ENCODE measurements around the gene WAPL.

DNA sequence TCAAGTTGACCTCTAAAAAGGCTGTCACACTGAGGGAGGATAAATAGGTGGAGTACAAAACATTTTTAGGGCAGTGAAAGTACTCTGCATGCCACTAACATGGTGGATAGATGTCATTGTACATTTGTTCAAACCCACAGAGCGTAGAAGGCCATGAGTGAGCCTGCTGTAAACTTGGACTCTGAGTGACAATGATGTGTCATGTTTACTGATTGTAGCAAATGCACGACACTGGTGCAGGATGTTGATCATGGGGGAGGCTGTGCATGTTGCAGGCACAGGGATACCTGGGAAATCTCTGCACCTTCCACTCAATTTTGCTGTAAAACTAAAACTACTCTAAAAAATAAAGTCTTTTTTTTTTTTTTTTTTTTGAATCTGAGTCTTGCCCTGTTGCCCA is 102.5 kb downstream of the WAPL start:
- no peak for TF ChIP-seq POLR2AphosphoS5 (IDR thresholded peaks at IDR 0.05; ENCODE audit: low read depth, low read length)
- TF ChIP-seq TAF1 (IDR thresholded peaks at IDR 0.05; ENCODE audit: borderline replicate concordance, insufficient read depth, low read length): no peak
- TF ChIP-seq SIN3A (IDR thresholded peaks at IDR 0.05; ENCODE audit: borderline replicate concordance, insufficient read depth, low read length): no peak
- TF ChIP-seq, protein P1, sequence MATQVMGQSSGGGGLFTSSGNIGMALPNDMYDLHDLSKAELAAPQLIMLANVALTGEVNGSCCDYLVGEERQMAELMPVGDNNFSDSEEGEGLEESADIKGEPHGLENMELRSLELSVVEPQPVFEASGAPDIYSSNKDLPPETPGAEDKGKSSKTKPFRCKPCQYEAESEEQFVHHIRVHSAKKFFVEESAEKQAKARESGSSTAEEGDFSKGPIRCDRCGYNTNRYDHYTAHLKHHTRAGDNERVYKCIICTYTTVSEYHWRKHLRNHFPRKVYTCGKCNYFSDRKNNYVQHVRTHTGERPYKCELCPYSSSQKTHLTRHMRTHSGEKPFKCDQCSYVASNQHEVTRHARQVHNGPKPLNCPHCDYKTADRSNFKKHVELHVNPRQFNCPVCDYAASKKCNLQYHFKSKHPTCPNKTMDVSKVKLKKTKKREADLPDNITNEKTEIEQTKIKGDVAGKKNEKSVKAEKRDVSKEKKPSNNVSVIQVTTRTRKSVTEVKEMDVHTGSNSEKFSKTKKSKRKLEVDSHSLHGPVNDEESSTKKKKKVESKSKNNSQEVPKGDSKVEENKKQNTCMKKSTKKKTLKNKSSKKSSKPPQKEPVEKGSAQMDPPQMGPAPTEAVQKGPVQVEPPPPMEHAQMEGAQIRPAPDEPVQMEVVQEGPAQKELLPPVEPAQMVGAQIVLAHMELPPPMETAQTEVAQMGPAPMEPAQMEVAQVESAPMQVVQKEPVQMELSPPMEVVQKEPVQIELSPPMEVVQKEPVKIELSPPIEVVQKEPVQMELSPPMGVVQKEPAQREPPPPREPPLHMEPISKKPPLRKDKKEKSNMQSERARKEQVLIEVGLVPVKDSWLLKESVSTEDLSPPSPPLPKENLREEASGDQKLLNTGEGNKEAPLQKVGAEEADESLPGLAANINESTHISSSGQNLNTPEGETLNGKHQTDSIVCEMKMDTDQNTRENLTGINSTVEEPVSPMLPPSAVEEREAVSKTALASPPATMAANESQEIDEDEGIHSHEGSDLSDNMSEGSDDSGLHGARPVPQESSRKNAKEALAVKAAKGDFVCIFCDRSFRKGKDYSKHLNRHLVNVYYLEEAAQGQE (IDR thresholded peaks at IDR 0.05; ENCODE audit: insufficient read depth in 1 of 2, low read depth in 2 of 2, low read length in 2 of 2): no peak
